ENCODE measurements around the gene ANKRD33. TPM values are rescaled to one million over a fixed set of nuclear protein-coding genes. Genes with fewer than 3 reads are reported as not detected.

Gene ANKRD33
- total RNA-seq, 5 donors from 2014 or later (not counting 1 experiment from before 2014, with no cell fraction given): not detected

DNA sequence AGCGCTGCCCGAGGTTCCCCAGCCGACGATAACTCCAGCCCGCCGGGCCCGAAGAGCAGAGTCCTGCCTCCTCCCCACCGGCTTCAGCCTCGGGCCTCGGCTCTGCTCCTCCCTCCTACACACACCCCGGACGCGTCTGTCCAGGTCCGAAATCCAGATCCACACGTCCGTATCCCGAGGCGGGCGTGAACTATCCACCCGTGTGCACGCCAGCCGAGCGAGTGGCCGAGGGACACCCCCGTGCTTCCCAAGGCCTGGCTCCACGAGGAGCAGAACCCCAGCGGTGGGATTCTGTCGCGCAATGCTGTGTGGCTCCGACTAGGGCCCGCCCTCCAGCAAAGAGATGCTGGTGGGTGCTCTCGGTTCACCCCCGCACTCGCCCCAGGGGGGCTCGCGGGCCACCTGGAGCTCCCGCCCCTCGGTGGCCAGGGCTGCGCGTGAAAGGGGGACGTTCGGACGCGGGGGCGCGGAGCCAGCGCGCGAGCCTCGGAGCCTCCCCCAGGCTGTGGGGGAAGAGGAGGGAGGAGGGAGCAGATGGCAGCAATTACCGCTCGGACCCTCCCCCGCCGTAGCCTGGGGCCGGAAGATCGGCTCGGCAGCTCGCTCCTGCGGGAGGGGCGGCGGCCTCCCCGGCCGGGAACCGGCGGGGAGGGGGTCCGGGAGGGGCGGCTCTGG is 18.9 kb upstream of the ANKRD33 start:
- ATAC-seq (replicated peaks in 1 of 4): peak in 1 of 4 experiments; percentile 25

DNA sequence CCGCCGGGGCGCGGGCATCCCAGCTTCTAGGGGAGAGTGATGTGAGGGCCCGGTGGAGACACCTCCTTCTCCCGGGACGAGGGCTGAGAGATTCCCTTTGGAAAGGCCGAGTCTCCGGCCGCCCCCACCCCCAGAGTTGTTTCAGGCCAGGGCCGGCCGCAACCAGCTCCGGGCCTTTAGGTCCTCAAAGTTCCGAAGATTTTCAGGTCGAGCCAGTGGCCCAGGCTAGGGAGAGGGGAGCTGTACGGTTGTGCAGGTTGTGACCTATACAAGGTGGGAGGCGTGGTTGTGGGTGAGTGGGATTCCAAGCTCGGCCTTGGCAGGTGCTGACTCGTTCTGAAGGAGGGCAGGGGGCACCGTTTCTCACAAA is 18.4 kb upstream of the ANKRD33 start:
- ATAC-seq (replicated peaks in 1 of 4) (no peak), DNase-seq (no peak)
- H3K9me3 Mint-ChIP-seq: no peaks in the 10 kb centered on the region
- Histone ChIP-seq H3K4me1 (ENCODE audit: control insufficient read depth in 1 of 2, extremely low read depth in 1 of 2, insufficient read depth in 2 of 2, low read length in 2 of 2) (peaks cover under 1 to 17% of the 10 kb centered on the region in 2 experiments), H3K27me3 (replicated peaks in 1 of 2; ENCODE audit: control insufficient read depth in 2 of 2, extremely low read depth in 1 of 2, insufficient read depth in 2 of 2, low read length in 1 of 2) (peaks cover 0 to 79% of the 10 kb centered on the region in 2 experiments), H3K9me3 (no peaks in the 10 kb centered on the region), H3K36me3 (ENCODE audit: control insufficient read depth in 2 of 2, extremely low read depth in 1 of 2, insufficient read depth in 1 of 2, low read length in 1 of 2) (no peaks in the 10 kb centered on the region), H3K4me3 (ENCODE audit: control insufficient read depth in 1 of 2, extremely low read depth in 1 of 2, low read length in 1 of 2) (peak overlapping the region in 1 of 2 donors; percentile 75), H3K27ac (ENCODE audit: low read length) (no peak overlapping the region)
- POLR2A ChIA-PET: interaction anchor here in 1 of 2 donors (0.6 to 0.7 kb wide), 2 partner anchors 44 to 1010 kb away, joined by 3 to 6 read pairs; no protein-coding TSS in a partner anchor
- H3K4me1 Mint-ChIP-seq: peaks cover 0 to 19% (median 10%) of the 10 kb centered on the region in 3 donors
- H3K36me3 Mint-ChIP-seq: no peaks in the 10 kb centered on the region
- no peak overlapping the region for H3K27ac Mint-ChIP-seq
- CTCF ChIA-PET: no interaction called here
- WGBS (ENCODE audit: insufficient coverage): 43% methylated on average over 8 of the region's 20 CpGs
- peaks cover 45 to 60% of the 10 kb centered on the region in 2 donors for H3K27me3 Mint-ChIP-seq
- H3K4me3 Mint-ChIP-seq: no peak overlapping the region

More for the DNA sequence above, 18.9 kb upstream of the ANKRD33 start:
- peak overlapping the region in 1 of 2 donors; percentile 75 for H3K4me3 ChIP-seq (ENCODE audit: control insufficient read depth in 1 of 2, extremely low read depth in 1 of 2, low read length in 1 of 2)
- H3K36me3 Mint-ChIP-seq: no peaks in the 10 kb centered on the region
- H3K27me3 ChIP-seq (replicated peaks in 1 of 2; ENCODE audit: control insufficient read depth in 2 of 2, extremely low read depth in 1 of 2, insufficient read depth in 2 of 2, low read length in 1 of 2): peaks cover 0 to 83% of the 10 kb centered on the region in 2 experiments
- H3K27ac ChIP-seq (ENCODE audit: low read length): no peak overlapping the region
- peak overlapping the region; percentile 24 to 67 (median 41) for H3K4me3 Mint-ChIP-seq
- H3K4me1 Mint-ChIP-seq: peaks cover 0 to 21% (median 13%) of the 10 kb centered on the region in 3 donors
- DNase-seq: peak in 1 of 35 experiments; percentile 21
- POLR2A ChIA-PET: interaction anchor here in 1 of 2 donors (0.7 kb wide), 1 partner anchor 43 kb away, joined by 6 read pairs; no protein-coding TSS in a partner anchor
- CTCF ChIA-PET: no interaction called here
- H3K27me3 Mint-ChIP-seq: peaks cover 48 to 63% of the 10 kb centered on the region in 2 donors
- no peak overlapping the region for H3K27ac Mint-ChIP-seq
- WGBS (ENCODE audit: insufficient coverage): 19% methylated on average over 54 of the region's 67 CpGs
- peaks cover 2 to 22% of the 10 kb centered on the region in 2 experiments for H3K4me1 ChIP-seq (ENCODE audit: control insufficient read depth in 1 of 2, extremely low read depth in 1 of 2, insufficient read depth in 2 of 2, low read length in 2 of 2)
- H3K9me3 ChIP-seq: no peaks in the 10 kb centered on the region
- H3K36me3 ChIP-seq (ENCODE audit: control insufficient read depth in 2 of 2, extremely low read depth in 1 of 2, insufficient read depth in 1 of 2, low read length in 1 of 2): no peaks in the 10 kb centered on the region
- H3K9me3 Mint-ChIP-seq: no peaks in the 10 kb centered on the region

DNA sequence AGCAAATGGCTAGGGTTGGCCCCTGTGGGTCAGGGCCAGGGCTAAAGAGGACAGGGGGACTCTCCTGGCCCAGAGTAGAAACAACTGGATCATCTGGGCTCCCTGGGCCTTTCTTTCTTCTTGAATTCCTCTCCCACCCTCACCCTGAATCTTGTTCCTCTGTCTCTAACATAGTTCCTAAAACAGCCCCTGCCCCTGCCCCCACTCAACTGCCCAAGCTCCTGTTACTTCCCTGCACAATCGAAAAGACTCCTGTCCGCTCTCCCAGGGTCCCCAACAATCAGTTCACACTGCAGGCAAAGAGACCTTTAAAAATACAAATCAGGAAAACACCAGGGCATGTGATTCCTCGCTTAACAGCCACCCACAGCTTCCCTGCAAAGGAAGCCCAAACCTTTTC is 18.0 kb upstream of the ANKRD33 start:
- H3K4me3 Mint-ChIP-seq: peak overlapping the region in 1 of 3 donors; percentile 27
- Histone ChIP-seq H3K27ac (ENCODE audit: low read length) (no peak overlapping the region), H3K36me3 (ENCODE audit: control insufficient read depth in 2 of 2, extremely low read depth in 1 of 2, insufficient read depth in 1 of 2, low read length in 1 of 2) (no peaks in the 10 kb centered on the region), H3K4me3 (ENCODE audit: control insufficient read depth in 1 of 2, extremely low read depth in 1 of 2, low read length in 1 of 2) (no peak overlapping the region), H3K4me1 (ENCODE audit: control insufficient read depth in 1 of 2, extremely low read depth in 1 of 2, insufficient read depth in 2 of 2, low read length in 2 of 2) (peaks cover 0 to 14% of the 10 kb centered on the region in 2 experiments), H3K27me3 (replicated peaks in 1 of 2; ENCODE audit: control insufficient read depth in 2 of 2, extremely low read depth in 1 of 2, insufficient read depth in 2 of 2, low read length in 1 of 2) (peaks cover 0 to 76% of the 10 kb centered on the region in 2 experiments), H3K9me3 (no peaks in the 10 kb centered on the region)
- ATAC-seq (replicated peaks in 1 of 4) (no peak), DNase-seq (no peak)
- no peaks in the 10 kb centered on the region for H3K36me3 Mint-ChIP-seq
- H3K27me3 Mint-ChIP-seq: peaks cover 41 to 56% of the 10 kb centered on the region in 2 donors
- H3K9me3 Mint-ChIP-seq: no peaks in the 10 kb centered on the region
- CTCF ChIA-PET: interaction anchor here in 1 of 2 donors (0.7 kb wide), 1 partner anchor 16 kb away, joined by 4 read pairs; no protein-coding TSS in a partner anchor
- H3K4me1 Mint-ChIP-seq: peaks cover 0 to 17% (median 9%) of the 10 kb centered on the region in 3 donors
- 48% methylated on average over 3 of the region's 3 CpGs for WGBS (ENCODE audit: insufficient coverage)
- POLR2A ChIA-PET: interaction anchor here in 1 of 2 donors (0.6 kb wide), 1 partner anchor 1009 kb away, joined by 3 read pairs; no protein-coding TSS in a partner anchor
- H3K27ac Mint-ChIP-seq: peak overlapping the region in 1 of 2 donors; percentile 15

DNA sequence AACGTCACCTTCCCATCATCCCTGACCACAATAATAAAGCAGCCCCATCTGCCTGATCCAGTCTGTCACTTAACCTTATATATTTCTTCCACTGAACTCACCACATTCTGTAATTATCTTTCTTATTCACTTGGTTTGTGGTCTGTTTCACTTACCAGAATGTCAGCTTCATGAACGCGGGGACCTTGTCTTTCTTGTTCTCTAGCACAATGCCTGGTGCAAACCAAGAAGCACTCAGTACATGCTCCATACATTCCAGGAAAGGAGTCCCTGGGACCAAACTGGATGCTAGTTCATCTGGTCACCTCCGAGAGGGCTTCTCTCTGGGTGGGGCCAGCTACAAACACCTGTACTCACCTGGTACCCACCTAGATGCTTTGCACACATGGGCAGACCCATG is 17.4 kb upstream of the ANKRD33 start:
- Histone ChIP-seq H3K9me3 (no peaks in the 10 kb centered on the region), H3K4me1 (ENCODE audit: control insufficient read depth in 1 of 2, extremely low read depth in 1 of 2, insufficient read depth in 2 of 2, low read length in 2 of 2) (peaks cover 0 to 14% of the 10 kb centered on the region in 2 experiments), H3K36me3 (ENCODE audit: control insufficient read depth in 2 of 2, extremely low read depth in 1 of 2, insufficient read depth in 1 of 2, low read length in 1 of 2) (no peaks in the 10 kb centered on the region), H3K27me3 (replicated peaks in 1 of 2; ENCODE audit: control insufficient read depth in 2 of 2, extremely low read depth in 1 of 2, insufficient read depth in 2 of 2, low read length in 1 of 2) (peaks cover 0 to 70% of the 10 kb centered on the region in 2 experiments), H3K4me3 (ENCODE audit: control insufficient read depth in 1 of 2, extremely low read depth in 1 of 2, low read length in 1 of 2) (no peak overlapping the region), H3K27ac (ENCODE audit: low read length) (no peak overlapping the region)
- H3K27ac Mint-ChIP-seq: no peak overlapping the region
- no peak for ATAC-seq (replicated peaks in 1 of 4)
- no peak for DNase-seq
- H3K4me1 Mint-ChIP-seq: peaks cover 0 to 17% (median 9%) of the 10 kb centered on the region in 3 donors
- 62% methylated on average over 3 of the region's 4 CpGs for WGBS (ENCODE audit: insufficient coverage)
- no peaks in the 10 kb centered on the region for H3K36me3 Mint-ChIP-seq
- CTCF ChIA-PET: interaction anchor here in 1 of 2 donors (0.7 kb wide), 1 partner anchor 15 kb away, joined by 4 read pairs; no protein-coding TSS in a partner anchor
- H3K9me3 Mint-ChIP-seq: no peaks in the 10 kb centered on the region
- H3K27me3 Mint-ChIP-seq: peaks cover 35 to 50% of the 10 kb centered on the region in 2 donors
- POLR2A ChIA-PET: no interaction called here
- H3K4me3 Mint-ChIP-seq: peak overlapping the region in 1 of 3 donors; percentile 27

DNA sequence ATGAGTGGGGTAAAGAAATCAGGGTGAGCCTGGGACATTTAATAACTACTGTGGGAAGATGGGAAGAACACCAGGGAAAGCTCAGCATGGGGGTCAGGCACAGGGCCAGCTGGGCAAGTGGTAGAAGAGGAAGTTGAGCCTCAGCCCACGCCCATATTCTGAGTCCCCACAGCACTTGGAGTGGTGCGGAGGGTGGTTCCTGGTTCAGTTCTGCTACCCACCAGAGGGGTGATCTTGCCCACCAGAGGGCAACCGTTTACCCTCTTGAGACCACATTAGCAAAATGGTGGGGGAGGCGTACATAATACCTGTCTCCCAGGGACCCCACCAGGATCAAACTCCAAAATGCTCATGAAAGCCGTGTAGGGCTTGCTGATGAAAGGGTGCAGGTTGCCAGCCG is 16.8 kb upstream of the ANKRD33 start:
- Mint-ChIP-seq H3K9me3 (no peaks in the 10 kb centered on the region), H3K4me3 (no peak overlapping the region), H3K27ac (no peak overlapping the region), H3K36me3 (no peaks in the 10 kb centered on the region), H3K4me1 (peaks cover 0 to 17% (median 9%) of the 10 kb centered on the region in 3 donors), H3K27me3 (peaks cover 35 to 45% of the 10 kb centered on the region in 2 donors)
- ChIA-PET CTCF (interaction anchor here in 1 of 2 donors (1.0 kb wide), 1 partner anchor 53 kb away, joined by 3 read pairs; no protein-coding TSS in a partner anchor), POLR2A (no interaction called here)
- H3K9me3 ChIP-seq: no peaks in the 10 kb centered on the region
- no peak overlapping the region for H3K4me3 ChIP-seq (ENCODE audit: control insufficient read depth in 1 of 2, extremely low read depth in 1 of 2, low read length in 1 of 2)
- WGBS (ENCODE audit: insufficient coverage): 52% methylated on average over 3 of the region's 6 CpGs
- H3K4me1 ChIP-seq (ENCODE audit: control insufficient read depth in 1 of 2, extremely low read depth in 1 of 2, insufficient read depth in 2 of 2, low read length in 2 of 2): peaks cover 0 to 14% of the 10 kb centered on the region in 2 experiments
- no peaks in the 10 kb centered on the region for H3K36me3 ChIP-seq (ENCODE audit: control insufficient read depth in 2 of 2, extremely low read depth in 1 of 2, insufficient read depth in 1 of 2, low read length in 1 of 2)
- no peak overlapping the region for H3K27ac ChIP-seq (ENCODE audit: low read length)
- H3K27me3 ChIP-seq (replicated peaks in 1 of 2; ENCODE audit: control insufficient read depth in 2 of 2, extremely low read depth in 1 of 2, insufficient read depth in 2 of 2, low read length in 1 of 2): peaks cover 0 to 64% of the 10 kb centered on the region in 2 experiments
- DNase-seq (peak in 1 of 35 experiments; percentile 18), ATAC-seq (replicated peaks in 1 of 4) (no peak)

DNA sequence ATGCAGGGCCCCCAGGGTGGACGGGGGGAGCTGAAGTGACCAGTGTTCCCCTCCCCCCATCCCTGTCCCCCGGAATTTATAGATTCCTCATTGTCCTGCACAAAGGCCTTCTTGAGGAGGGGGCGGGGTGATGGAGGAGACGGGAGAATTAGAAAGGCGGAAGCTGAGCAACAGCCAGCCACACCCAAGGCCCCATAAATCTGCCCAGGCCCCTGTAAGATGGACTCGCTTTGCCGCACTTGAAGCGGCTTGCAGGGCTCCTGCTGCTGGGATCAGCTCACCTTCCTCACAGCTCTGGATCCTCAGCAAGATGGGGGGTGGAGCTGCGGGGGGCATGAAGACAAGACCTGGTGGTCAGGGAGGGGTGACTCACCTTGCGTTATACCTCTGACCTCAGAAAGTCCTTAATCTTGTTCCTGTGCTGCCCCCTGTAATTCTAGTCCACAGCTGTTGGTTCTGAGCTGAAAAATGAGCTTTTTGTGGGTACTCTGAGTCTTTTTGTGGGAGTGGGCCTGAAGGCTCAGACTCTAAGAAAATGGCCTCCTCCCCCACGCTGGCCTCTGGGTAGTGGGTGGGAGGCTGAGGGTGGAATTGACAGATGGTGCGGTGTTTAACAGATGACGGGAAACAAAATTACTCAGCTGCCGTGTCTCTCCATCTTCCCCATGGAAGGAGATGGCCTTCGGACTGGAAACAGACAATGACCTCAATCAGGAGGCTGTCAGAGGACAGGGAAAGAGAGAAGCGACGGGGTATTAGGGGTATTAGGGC is 15.8 kb upstream of the ANKRD33 start:
- DNase-seq (peak in 1 of 35 experiments; percentile 5), ATAC-seq (replicated peaks in 1 of 4) (no peak)
- ChIA-PET CTCF (interaction anchor here in 1 of 2 donors (1.0 to 1.2 kb wide), 2 partner anchors 52 to 109 kb away, joined by 3 read pairs; no protein-coding TSS in a partner anchor), POLR2A (no interaction called here)
- Mint-ChIP-seq H3K27me3 (peaks cover 31 to 43% of the 10 kb centered on the region in 2 donors), H3K36me3 (no peaks in the 10 kb centered on the region), H3K9me3 (no peaks in the 10 kb centered on the region), H3K27ac (no peak overlapping the region), H3K4me3 (no peak overlapping the region), H3K4me1 (peaks cover 0 to 17% (median 9%) of the 10 kb centered on the region in 3 donors)
- no peaks in the 10 kb centered on the region for H3K36me3 ChIP-seq (ENCODE audit: control insufficient read depth in 2 of 2, extremely low read depth in 1 of 2, insufficient read depth in 1 of 2, low read length in 1 of 2)
- no peak overlapping the region for H3K27ac ChIP-seq (ENCODE audit: low read length)
- H3K4me3 ChIP-seq (ENCODE audit: control insufficient read depth in 1 of 2, extremely low read depth in 1 of 2, low read length in 1 of 2): no peak overlapping the region
- 80% methylated on average over 2 of the region's 17 CpGs for WGBS (ENCODE audit: insufficient coverage)
- H3K27me3 ChIP-seq (replicated peaks in 1 of 2; ENCODE audit: control insufficient read depth in 2 of 2, extremely low read depth in 1 of 2, insufficient read depth in 2 of 2, low read length in 1 of 2): peaks cover 0 to 56% of the 10 kb centered on the region in 2 experiments
- H3K4me1 ChIP-seq (ENCODE audit: control insufficient read depth in 1 of 2, extremely low read depth in 1 of 2, insufficient read depth in 2 of 2, low read length in 2 of 2): peaks cover 0 to 14% of the 10 kb centered on the region in 2 experiments
- H3K9me3 ChIP-seq: no peaks in the 10 kb centered on the region
